Measurements from ENCODE around the gene PITPNB.

DNA sequence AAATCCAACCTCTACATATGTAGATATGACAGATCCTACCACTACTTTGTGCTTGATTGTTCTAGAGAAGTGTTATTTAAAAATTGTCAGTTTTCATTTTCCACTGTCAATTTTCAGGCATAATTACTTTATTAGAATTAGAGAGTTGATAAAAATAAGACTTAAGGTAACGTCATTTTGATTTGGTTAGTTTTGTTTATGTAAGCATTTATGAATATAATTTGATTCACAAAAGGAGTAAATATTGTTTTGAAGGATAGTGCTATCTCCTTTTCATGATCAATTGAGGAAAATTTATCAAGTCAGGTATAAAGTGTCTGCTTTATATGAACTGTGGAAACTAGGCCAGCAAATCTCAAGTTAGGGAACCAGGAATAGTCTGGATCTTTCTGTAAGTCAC, 42.6 kb upstream of the PITPNB start:
- TF ChIP-seq POLR2A (IDR thresholded peaks at IDR 0.05) (no peak), POLR2AphosphoS5 (IDR thresholded peaks at IDR 0.05) (no peak), EP300 (IDR thresholded peaks at IDR 0.05) (no peak)

All from sigmoid colon (tissue), 4 donors.